SU-DHL-6 (cell line): ENCODE results near the gene FES.

Experiments used
- CTCF ChIP-seq: fragments of 200-600 bp; sonication (generic); IDR thresholded peaks from one replicate; pipeline ENCODE4 v1.5.1; 2017; ENCODE audit warnings: antibody characterized with exemption, mild to moderate bottlenecking, low read length, moderate library complexity; ENCODE audit not compliant: insufficient read depth, poor library complexity, severe bottlenecking
- EZH2phosphoT487 ChIP-seq: fragments of 200-600 bp; sonication (generic), shearing (Covaris generic); conservative IDR thresholded peaks from 2 replicates; pipeline ENCODE4 v1.6.1; 2018; ENCODE audit warnings: mild to moderate bottlenecking, antibody characterized with exemption, low read length, moderate library complexity, mixed read lengths

DNA sequence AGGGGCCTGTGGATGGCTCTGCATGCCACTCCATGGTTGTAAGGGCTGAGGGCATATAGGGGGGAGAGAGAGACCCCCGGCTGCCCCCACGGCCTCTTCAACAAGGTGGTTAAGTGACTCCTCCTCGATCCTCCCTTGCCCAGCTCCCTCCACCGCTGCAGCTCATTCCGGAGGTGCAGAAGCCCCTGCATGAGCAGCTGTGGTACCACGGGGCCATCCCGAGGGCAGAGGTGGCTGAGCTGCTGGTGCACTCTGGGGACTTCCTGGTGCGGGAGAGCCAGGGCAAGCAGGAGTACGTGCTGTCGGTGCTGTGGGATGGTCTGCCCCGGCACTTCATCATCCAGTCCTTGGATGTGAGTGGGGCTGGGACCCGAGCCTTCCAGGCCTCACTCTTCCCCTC, 6.5 kb downstream of the FES start:
- no peak for TF ChIP-seq CTCF
- TF ChIP-seq EZH2phosphoT487, result no peak
